DMS114 treated with DMSO at 0.1 percent for 48 hours (cell line): Measurements from ENCODE around the gene LTA4H.
A peak's percentile ranks its signal among the peaks of the same experiment; 100 is the strongest.

Source experiments
- DNase-seq: peaks from one replicate; lab custom pipeline; 2025; ENCODE audit not compliant: unreplicated experiment; lab: John Stamatoyannopoulos, UW

The LTA4H gene

GRCh38 chr12:96036765-96037455, 1.5 kb upstream of the LTA4H start:
- DNase-seq, result no peak

GRCh38 chr12:96034621-96035282, 635 bp downstream of the LTA4H start:
- no peak for DNase-seq

- DNase-seq, result no peak
Observed at GRCh38 chr12:96033549-96034389, 1.6 kb downstream of the LTA4H start.

GRCh38 chr12:96029826-96030225, 5.6 kb downstream of the LTA4H start:
- DNase-seq, result no peak

- no peak for DNase-seq
Observed at GRCh38 chr12:96028538-96028937, 6.8 kb downstream of the LTA4H start.

- no peak for DNase-seq
Observed at GRCh38 chr12:96026331-96026730, 9.1 kb downstream of the LTA4H start.

GRCh38 chr12:96025518-96025917, 9.9 kb downstream of the LTA4H start:
- no peak for DNase-seq

GRCh38 chr12:96020314-96021003, 14.9 kb downstream of the LTA4H start:
- no peak for DNase-seq

- peak; percentile 60 for DNase-seq
Observed at GRCh38 chr12:96015672-96016071, 19.7 kb downstream of the LTA4H start.

GRCh38 chr12:96014943-96015599, 20.3 kb downstream of the LTA4H start:
- DNase-seq, result no peak

GRCh38 chr12:96007729-96008128, 27.7 kb downstream of the LTA4H start:
- DNase-seq, result no peak

GRCh38 chr12:96006727-96007126, 28.7 kb downstream of the LTA4H start:
- DNase-seq, result no peak

GRCh38 chr12:96000858-96001257, 34.5 kb downstream of the LTA4H start:
- no peak for DNase-seq

GRCh38 chr12:95999484-95999883, 35.9 kb downstream of the LTA4H start:
- DNase-seq, result no peak

GRCh38 chr12:95998611-95999286, 36.6 kb downstream of the LTA4H start:
- peak; percentile 46 for DNase-seq

GRCh38 chr12:95997911-95998510, 37.4 kb downstream of the LTA4H start:
- DNase-seq, result no peak

GRCh38 chr12:95997276-95997675, 38.1 kb downstream of the LTA4H start:
- DNase-seq, result no peak

- no peak for DNase-seq
Observed at GRCh38 chr12:95996034-95996658, 39.2 kb downstream of the LTA4H start, which contains the start of gene HAL. Gene HAL (minus strand): TSS chr12:95996344. CDS start chr12:95995910, 434 bp downstream.
